Left ventricle myocardium superior (tissue), 1 donor: ENCODE results near the gene STUB1. TPM values are rescaled to one million over a fixed set of nuclear protein-coding genes. Genes with fewer than 3 reads are reported as not detected.
A peak's percentile ranks its signal among the peaks of the same experiment; 100 is the strongest.
"Not testable (repeated sequence)": the region's sequence is repeated elsewhere in the genome, so short reads cannot be mapped to it uniquely, and the experiment has no call there.

Source experiments
- ATAC-seq: fragments of 200-7000 bp; cut with Tn5 transposase; one replicate; pipeline ENCODE4 v1.9.1; 2020; ENCODE audit warnings: mild to moderate bottlenecking, moderate library complexity
- DNase-seq: peaks from one replicate; pipeline ENCODE4 v3.0.0-alpha.2; 2020
- intact Hi-C: fragments of 100-400 bp; cut with micrococcal nuclease; formaldehyde crosslinking; loops from one replicate; pipeline ENCODE4 v1.11.0; 2022
- total RNA-seq: library from RNA; stranded (reverse); fragmentation: NEBNext Ultra II Directional; extraction: Animal tissue kit (Norgen Biotek cat#: 25700); gene quantifications from one replicate; pipeline ENCODE4 v1.2.1, GENCODE V29; 2021
- donor health status: DM: no; HTN: yes; CAD: no; lungs with severe emphysema.

The STUB1 gene
- total RNA-seq, 1 donor from 2014 or later, result 144 TPM

DNA sequence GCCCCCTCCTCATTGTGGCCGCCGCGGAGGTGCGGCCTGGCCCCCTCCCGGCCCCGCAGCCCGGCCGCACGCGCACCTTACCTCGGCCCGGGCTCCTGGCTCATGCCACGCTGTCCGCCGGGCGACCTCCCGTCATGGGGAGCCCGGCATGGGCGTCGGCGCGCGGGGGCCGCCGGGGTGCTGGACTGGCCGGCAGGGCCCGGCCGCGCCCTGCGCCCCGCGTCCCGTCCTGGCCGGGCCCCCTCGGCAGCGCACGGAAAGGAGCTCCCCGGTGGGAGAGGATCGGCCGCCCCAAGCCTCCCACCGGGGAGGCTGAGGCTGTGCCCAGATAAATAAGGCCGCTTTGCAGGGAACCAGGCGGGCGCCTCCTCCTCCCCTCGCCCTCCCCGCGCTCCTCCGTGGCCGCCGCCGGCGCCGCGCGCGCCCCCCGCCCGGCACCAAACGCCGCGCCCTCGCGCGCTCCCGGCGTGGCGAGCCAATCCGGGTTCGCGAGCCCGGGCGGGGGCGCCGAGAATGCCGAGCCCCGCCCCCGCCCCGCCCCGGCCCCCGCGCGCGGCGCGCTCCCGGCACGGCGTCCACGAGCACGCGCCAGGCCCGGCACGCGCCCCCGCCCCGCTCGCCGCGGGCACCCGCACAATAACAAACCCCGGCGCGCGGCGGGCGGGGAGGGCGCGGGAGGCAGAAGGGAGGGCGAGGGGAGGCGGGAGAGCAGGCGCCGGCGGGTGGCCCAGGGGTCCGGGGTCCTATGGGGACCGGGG, 25.4 kb downstream of the STUB1 start, which contains the start of gene FBXL16:
Gene FBXL16 (minus strand): TSS at position 371 of the 758 bp plus-strand sequence. CDS start 8,396 bp downstream, outside the sequence.
- intact Hi-C loops, result no loop called here
- DNase-seq (no peak), ATAC-seq (no peak)

DNA sequence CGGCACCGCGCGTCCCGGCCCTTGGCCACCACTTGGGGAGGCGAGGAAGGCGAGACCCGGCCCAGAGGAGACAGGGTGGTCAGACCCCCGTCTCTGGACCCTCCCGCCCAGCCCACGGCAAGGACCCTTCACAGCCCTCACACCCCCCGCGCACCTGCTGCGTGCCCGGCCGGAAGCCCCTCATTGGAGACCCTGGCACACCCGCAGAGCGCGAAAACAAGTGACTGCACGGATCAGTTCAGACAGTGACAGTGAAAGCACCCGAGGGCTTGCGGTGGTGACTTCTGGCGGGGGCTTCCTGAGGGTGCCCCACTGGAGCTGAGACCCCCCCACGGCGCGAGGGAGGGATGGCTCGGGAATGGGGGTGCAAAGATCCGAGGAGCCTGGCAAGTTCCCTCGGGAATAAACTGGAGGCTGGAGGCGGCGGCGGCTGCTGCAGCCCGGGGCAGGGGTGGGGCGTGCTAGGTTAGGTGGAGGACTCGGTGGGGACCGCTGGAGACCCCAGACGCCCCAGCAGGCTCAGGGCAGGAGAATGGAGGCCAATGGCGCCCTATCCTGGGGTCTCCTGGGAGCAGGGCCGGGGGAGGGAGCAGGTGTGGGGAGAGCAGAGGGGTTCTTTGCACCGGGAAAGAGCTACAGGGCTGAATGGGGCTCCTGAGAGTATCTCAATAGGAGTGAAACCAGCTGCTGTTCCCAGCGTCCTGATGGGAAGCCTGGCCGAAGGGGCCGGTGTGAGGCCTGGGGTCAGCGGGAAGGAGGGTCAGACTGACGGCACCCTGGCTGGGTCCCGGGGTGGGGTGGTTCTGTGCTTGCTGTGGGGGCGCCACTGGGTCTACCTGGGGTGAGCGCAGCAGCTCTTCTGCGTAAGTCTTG, 26.2 kb downstream of the STUB1 start:
- DNase-seq (no peak), ATAC-seq (no peak)
- intact Hi-C loops, result no loop called here

DNA sequence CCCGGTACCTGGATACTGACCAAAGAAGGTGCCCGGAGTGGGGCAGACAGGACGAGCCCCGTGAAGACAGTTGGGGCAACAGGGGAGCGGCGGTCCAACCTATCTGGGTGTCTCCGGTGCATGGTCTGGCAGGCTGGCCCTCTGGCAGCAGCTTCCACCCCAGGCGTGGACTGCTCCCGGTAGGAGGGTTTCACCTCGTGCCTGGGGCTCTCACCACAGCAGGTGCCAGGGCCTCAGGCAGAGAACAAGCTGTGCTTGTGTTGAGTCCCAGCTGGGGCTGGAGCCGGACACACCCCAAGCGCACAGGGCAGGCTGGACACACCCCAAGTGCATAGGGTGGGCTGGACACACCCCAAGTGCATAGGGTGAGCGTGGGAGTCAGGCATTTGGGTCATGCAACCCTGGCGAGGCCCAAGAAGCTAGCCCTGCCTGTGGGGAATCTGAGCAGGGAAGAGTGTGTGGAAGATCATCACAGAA, 26.9 kb downstream of the STUB1 start:
- intact Hi-C loops, result no loop called here
- ATAC-seq (no peak), DNase-seq (no peak)

DNA sequence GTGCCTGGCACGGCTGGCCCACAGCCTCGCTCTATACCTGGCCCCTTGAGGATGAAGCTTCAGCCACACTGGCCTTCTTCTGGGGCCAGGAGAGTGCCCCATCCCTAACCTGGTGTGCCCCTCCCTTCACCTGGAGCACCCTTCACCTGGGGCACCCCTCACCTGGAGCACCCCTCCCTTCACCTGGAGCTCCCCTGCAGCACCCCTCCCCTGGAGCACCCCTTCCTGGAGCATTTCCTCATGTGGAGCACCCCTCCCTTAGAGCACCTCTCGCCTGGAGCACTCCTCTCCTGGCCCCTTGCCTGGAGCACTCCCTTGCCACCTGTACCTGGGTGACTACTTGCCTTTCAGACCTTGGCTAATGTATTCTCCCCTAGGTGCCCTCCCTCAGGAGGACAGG, 27.8 kb downstream of the STUB1 start:
- DNase-seq (no peak), ATAC-seq (no peak)
- intact Hi-C loops, result no loop called here

DNA sequence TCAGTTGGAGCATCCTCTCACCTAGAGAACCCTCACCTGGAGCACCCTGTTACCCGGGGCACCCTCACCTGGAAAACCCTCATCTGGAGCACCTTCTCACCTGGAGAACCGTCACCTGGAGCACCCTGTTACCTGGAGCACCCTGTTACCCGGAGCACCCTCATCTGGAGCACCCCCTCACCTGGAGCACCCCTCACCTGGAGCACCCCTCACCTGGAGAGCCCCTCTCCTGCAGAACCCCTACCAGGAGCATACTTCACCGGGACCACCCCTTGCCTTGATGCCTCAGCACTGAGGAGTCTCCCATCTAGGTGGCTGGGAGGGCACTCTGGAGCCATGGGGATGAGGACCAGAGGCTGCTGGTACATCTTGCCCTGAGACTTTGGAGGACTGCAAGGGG, 28.7 kb downstream of the STUB1 start:
- no peak for DNase-seq
- intact Hi-C loops, result no loop called here
- no peak for ATAC-seq

DNA sequence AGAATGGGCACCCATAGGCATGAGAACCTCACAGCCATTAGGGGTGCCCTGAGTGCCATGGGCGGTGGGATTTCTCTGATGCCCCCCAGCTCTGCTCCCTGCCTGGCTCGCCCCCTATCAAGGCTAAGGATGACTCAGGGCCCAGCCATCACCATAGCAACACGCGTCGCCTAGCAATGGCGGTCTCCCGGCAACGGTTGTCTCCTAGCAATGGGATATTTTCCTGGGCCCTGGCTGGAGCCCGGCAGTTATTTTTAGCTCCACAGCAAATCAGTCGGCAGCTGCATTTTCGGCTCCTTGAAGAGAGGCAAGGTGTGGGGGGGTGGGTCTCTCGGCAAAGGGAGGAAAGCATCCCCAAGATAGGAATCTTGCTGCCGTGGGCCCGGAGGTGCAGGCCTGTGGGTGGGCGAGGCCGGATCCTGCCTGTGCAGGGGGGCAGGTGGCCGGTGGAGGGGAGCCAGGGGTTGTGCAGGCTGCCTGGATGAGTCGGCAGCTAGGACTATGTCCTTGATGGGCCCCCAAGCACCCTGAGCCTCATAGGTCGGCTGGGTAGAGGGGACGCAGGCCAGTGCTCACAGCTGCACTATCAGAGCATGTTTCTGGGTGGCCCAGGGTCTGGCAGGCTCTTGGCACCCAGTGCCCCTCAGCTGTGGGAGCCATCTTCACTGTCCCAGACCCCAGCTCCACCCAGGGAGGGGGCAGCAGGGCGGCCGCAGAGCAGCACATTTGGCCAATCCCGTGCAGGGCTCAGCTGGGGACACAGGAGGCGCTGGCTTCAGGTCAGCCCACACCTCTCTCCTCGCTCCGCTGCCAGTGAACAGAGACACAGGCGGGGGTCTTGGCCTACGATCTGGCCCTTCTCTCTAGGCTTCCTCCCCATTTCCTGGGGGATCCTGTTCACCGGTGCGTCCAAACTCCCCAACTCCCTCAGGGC, 29.6 kb downstream of the STUB1 start:
- DNase-seq, result peak; percentile 59
- intact Hi-C loops, result no loop called here
- ATAC-seq, result peak; percentile 26

DNA sequence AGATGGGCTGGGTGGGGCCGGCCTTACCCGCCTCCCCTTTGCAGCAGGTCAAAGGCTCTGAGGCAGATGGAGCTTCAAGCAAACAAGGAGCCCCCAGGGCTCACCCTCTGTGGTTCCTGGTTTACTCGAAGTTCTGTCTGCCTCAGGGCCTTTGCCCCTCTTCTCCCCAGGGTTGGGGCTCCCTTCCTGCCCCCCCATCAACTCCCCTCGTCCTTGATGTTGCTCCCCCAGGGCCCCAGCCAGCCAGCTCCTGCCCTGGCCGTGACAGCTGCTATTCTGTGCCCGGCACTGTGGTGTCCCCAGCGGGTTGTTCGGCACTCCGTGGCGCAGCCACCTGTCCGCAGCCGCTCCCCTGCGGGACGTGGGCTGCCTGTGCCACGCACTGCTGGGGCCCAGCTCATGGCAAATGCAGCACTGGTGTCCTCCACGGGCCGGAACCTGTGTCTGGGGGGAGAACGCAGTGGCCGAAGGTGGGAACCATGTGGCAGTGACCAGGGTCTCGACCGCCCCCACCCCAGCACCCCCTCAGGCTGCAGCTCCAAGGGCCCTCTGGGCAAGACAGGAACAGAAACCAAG, 30.4 kb downstream of the STUB1 start:
- no peak for DNase-seq
- intact Hi-C loops, result no loop called here
- ATAC-seq, result no peak

DNA sequence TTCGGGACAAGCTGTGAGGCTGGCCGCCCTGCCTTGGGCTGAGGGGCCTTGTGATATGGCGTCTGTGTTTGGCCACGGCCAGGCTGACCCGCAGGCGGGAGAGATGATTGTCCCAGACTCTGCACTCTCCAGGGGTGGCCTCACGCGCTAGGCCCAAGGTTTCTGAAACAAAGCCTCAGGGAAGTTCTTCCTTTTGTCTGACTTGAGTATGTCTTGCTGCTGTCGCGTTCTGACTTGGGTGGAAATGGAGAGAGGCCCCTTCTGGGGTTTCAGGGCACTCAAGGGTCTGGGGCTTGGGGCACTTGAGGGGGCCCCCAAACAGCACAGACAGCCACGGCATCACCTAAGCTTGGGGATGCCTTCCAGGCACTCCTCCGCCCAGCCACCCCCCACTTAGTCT, 30.9 kb downstream of the STUB1 start:
- intact Hi-C loops, result no loop called here
- ATAC-seq, result no peak
- no peak for DNase-seq

DNA sequence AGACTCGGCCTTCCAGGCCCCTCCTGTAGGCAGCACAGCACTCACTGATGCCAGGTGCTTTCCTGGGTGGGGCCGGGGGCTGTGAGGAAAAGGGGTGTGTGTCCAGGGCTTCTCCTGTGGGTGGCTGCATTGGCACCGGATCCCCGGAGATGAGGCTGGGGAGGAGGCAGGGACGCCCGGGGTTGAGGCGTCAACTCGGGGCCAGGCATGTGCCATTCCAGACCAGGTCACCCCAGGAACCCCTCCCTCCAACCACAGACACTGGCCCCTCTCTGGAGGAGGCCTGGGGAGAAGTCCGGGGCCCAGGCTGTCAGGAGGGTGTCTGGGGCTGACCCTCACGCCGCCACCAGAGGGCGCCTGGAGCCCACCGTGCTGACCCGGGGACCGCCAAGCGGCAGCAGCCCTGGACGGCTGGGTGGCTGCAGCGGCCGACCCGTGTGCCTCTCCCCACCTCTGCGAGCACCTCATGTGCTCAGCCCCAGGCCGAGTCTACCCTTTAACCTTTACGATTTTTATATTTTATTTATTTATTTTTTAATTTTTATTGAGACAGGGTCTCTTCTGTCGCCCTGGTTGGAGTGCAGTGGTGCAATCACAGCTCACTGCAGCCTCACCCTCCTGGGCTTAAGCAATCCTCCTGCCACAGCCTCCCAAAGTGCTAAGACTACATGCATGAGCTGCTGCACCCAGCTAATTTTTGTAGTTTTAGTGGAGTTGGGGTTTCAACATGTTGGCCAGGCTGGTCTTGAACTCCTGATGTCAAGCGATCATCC, 31.5 kb downstream of the STUB1 start:
- intact Hi-C loops, result no loop called here
- DNase-seq, result peak; percentile 90

DNA sequence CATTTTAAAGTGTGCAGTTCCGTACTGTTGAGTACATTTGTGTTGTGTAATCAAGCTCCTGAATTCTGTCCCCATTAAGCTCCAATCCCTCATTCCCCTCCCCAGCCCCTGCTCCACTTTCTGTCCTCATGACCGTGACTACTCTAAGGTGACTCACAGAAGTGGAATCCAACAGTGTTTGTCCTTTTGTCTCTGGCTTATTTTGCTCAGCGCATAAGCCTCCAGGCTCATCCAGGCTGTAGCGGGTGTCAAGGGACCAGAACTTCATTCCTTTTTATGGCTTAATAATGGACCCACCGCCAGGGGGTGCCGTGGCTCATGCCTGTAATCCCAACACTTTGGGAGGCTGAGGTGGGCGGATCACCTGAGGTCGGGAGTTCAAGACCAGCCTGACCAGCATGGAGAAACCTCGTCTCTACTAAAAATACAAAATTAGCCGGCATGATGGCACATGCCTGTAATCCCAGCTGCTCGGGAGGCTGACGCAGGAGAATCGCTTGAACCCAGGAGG, 32.6 kb downstream of the STUB1 start:
- DNase-seq, intact Hi-C loops, ATAC-seq: not testable (repeated sequence)

More for the DNA sequence above, 31.5 kb downstream of the STUB1 start:
- ATAC-seq, result peak; percentile 67

DNA sequence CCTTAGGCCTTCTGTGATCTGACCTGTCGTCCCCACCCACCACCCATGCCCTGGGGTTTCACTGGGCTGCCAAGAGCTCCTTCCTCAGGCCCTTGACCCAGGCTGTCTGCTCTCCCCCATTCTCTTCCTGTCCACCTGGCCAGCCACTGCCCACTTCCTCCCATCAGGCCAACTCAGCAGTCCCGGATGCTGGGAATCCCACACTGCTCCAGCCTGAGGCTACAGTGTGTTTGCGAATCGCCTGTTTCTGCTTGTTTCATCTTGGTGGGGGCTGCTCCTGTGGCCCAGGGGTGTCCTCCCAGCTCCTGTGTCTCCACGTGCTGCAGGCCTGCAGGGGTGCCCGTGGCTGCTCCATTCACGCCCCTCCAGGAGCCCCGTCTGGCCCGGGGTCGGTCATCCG, 33.9 kb downstream of the STUB1 start:
- intact Hi-C loops, result no loop called here
- no peak for ATAC-seq
- DNase-seq, result no peak

DNA sequence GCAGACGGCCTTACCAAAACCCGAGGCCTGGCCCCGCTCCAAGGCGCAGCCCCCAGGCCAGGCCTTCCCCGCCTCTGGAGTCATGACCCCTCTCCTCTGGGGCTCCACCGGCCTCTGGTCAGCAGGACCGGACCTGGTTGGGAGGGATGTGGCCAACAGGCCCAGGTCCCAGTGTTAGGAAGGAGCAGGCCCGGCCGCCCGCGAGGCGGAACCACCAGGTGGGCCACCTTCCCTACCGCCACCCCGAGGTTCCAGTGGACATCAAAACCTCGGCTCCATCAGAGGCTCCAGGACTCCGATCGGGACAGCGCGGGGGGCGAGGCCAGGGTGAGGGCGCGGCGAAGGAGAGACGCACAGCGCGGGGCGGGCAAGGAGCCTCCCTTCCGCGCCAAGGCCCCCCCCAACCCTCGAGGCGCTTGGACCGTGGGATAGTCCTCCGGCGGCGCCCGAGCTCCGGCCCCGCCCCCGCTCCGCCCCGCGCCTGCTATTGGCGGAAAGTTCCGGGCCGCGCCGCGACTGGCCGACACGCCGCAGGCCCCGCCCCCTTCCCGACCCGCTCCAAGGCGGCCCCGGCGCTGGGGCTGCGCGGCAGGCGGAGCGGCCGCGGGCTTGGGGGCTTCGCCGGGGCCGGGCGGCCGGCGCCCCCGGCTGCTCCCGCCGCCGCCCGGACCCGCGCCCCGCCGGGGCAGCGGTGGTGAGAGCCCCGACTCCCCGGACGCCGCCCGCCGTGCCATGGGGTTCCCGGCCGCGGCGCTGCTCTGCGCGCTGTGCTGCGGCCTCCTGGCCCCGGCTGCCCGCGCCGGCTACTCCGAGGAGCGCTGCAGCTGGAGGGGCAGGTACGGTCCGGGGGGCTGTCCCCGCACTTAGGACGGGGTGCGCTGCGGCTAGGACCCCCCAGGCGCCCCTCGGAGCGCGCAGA, 34.6 kb downstream of the STUB1 start, which contains the start of gene METRN:
Gene METRN (plus strand): TSS at position 561 of the 919 bp plus-strand sequence. CDS start 172 bp downstream, at position 733.
- peak; percentile 98 for DNase-seq
- peak; percentile 90 for ATAC-seq
- intact Hi-C loops, result no loop called here

DNA sequence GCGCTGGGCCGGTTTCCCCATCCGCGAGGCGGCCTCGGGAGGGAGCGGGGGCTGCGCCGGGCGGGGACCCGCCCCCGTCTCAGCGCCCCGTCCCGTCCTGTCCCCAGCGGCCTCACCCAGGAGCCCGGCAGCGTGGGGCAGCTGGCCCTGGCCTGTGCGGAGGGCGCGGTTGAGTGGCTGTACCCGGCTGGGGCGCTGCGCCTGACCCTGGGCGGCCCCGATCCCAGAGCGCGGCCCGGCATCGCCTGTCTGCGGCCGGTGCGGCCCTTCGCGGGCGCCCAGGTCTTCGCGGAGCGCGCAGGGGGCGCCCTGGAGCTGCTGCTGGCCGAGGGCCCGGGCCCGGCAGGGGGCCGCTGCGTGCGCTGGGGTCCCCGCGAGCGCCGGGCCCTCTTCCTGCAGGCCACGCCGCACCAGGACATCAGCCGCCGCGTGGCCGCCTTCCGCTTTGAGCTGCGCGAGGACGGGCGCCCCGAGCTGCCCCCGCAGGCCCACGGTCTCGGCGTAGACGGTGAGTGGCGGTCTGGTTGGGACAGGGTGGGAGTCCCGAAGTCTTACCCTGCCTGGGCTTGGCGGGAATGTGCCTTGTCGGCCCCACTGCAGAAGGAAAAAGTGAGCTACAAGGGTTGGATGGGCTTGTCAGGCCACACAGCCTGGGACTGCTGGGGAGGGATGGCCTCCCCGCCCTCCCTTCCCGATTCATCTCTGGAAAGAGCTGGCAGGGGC, 35.4 kb downstream of the STUB1 start:
- no peak for ATAC-seq
- DNase-seq, result no peak
- intact Hi-C loops, result no loop called here

DNA sequence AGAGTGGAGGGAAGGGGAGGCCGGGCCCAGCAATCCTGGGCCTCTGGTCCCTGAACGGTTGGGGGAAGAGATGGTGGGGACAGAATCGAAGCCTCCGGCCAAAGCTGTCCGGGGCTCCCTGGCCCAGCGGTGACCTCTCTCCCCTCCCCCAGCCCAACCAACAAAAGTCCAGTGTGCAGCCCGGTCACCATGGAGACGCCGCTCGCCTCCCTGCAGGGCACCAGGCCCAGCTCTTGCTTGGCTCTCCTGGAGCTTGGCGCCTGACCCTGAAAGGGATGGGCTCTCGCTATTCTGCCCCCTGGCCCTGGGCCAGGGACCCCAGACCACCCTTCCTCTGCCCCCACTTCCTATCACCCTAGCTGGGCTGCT, 36.0 kb downstream of the STUB1 start:
- DNase-seq (no peak), ATAC-seq (no peak)
- intact Hi-C loops, result no loop called here

DNA sequence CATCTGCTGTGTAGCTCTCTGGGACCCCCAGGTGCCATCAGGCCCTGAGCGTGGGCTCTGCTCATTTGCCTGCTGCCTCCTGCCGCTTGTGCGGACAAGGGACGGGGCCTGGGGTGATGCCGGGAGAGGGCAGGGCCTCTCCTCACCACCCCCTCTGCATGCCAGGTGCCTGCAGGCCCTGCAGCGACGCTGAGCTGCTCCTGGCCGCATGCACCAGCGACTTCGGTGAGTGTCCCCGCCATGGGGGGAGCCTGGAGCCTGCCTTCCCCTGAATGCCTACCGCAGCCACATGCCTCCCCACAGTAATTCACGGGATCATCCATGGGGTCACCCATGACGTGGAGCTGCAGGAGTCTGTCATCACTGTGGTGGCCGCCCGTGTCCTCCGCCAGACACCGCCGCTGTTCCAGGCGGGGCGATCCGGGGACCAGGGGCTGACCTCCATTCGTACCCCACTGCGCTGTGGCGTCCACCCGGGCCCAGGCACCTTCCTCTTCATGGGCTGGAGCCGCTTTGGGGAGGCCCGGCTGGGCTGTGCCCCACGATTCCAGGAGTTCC, 36.6 kb downstream of the STUB1 start:
- intact Hi-C loops, result no loop called here
- DNase-seq, result no peak
- no peak for ATAC-seq
